Mesodermal cell (in vitro differentiated cells): ENCODE results near the gene SIGLEC1.

Experiments
- H3K27ac ChIP-seq: 2 replicates; pipeline ENCODE4 v1.7.0; 2013; ENCODE audit warnings: mild to moderate bottlenecking, low read depth, low read length, moderate library complexity; ENCODE audit not compliant: severe bottlenecking
- H3K36me3 ChIP-seq: 2 replicates; pipeline ENCODE4 v1.7.1; 2013; ENCODE audit warnings: mild to moderate bottlenecking, low read length, moderate library complexity; ENCODE audit not compliant: control insufficient read depth, insufficient read depth
- H3K4me1 ChIP-seq: one replicate; pipeline ENCODE4 v1.7.1; 2013; ENCODE audit warnings: mild to moderate bottlenecking, low read length; ENCODE audit not compliant: insufficient read depth, control insufficient read depth, poor library complexity, severe bottlenecking
- H3K4me3 ChIP-seq: 2 replicates; pipeline ENCODE4 v1.7.0; 2013; ENCODE audit warnings: low read length, control low read depth, mild to moderate bottlenecking; ENCODE audit not compliant: insufficient read depth, poor library complexity, severe bottlenecking; ENCODE audit errors: extremely low read depth
- H3K9me3 ChIP-seq: 2 replicates; pipeline ENCODE4 v1.7.1; 2013; ENCODE audit warnings: mild to moderate bottlenecking, low read length, moderate library complexity; ENCODE audit not compliant: control insufficient read depth
- WGBS, 2 experiments: methylation state at CpG; one replicate each; pipeline ENCODE4 v1.1.5; 2013; ENCODE audit warnings: missing lambda C conversion rate in 2 of 2; ENCODE audit not compliant: insufficient coverage in 2 of 2; 5-methylcytosine and 5-hydroxymethylcytosine counted together

SIGLEC1 gene

DNA sequence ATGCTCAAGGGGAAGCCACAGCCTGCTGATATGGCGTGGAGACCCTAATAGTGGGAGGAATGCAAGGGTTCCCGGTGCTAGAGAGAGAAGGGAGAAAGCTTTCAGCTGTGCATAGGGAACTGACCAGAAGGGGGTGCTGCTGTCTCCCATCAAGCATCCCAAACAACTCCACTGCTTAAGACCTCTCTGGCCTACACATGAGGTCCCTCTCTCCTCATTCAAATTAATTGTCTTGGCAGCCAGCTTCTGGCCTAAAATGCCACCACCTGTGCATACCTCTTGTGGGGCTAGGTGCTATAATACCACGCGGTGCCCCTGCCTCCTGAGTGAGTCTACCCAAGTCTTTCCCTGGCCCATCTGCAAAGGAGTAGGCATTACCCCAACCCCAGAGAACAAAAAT lies 40.7 kb upstream of the SIGLEC1 start:
- H3K4me3 ChIP-seq: no peak overlapping the region
- peaks cover 12% of the 10 kb centered on the region for H3K36me3 ChIP-seq
- WGBS, 2 experiments: 33 to 48% methylated on average over 3 of the region's 4 CpGs
- H3K27ac ChIP-seq: no peak overlapping the region
- no peaks in the 10 kb centered on the region for H3K9me3 ChIP-seq
- peaks cover 6% of the 10 kb centered on the region for H3K4me1 ChIP-seq

DNA sequence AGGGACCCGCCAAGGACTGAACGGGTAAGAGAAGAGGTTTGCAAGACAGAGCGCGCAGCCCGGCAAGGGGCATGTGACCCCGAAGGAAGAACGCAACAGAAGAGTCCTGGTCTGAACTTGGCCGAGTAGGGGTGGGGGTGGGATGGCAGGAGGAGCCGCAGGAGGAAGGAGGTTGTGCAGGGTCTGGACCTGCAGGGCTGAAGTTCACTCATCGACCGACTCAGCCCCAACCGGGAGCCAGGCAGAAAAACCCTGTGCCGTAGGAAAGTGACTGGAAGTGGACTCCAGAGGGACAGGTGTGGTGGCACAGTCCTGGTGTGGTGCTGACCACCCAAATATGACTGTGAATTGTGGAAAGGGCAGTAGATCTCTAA lies 40.0 kb upstream of the SIGLEC1 start:
- 41 to 53% methylated on average over 13 of the region's 13 CpGs for WGBS, 2 experiments
- no peak overlapping the region for H3K27ac ChIP-seq
- peaks cover 6% of the 10 kb centered on the region for H3K4me1 ChIP-seq
- peaks cover 5% of the 10 kb centered on the region for H3K36me3 ChIP-seq
- peak overlapping the region; percentile 26 for H3K4me3 ChIP-seq
- H3K9me3 ChIP-seq: no peaks in the 10 kb centered on the region

DNA sequence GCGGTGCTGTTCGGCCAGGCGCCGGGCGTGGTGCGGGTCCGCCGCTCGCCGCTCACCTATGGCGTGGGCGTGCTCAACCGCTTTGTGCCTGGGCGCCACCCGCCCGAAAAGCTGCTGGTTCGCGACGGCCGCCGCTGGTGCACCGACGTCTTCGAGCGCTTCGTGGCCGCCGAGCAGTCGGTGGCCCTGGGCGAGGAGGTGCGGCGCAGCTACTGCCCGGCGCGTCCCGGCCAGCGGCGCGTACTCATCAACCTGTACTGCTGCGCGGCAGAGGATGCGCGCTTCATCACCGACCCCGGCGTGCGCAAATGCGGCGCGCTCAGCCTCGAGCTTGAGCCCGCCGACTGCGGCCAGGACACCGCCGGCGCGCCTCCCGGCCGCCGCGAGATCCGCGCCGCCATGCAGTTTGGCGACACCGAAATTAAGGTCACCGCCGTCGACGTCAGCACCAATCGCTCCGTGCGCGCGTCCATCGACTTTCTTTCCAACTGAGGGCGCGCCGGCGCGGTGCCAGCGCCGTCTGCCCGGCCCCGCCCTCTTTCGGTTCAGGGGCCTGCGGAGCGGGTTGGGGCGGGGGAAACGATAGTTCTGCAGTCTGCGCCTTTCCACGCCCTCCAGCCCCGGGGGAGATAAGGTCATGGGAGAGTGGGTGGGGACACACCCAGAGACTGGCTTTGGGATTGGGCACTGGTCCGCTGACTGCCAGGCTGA lies 39.4 kb upstream of the SIGLEC1 start:
- WGBS, 2 experiments: 5 to 6% methylated on average over 83 to 86 of the region's 95 CpGs
- H3K9me3 ChIP-seq: no peaks in the 10 kb centered on the region
- H3K27ac ChIP-seq: no peak overlapping the region
- H3K4me1 ChIP-seq: peaks cover 6% of the 10 kb centered on the region
- H3K36me3 ChIP-seq: peaks cover 4% of the 10 kb centered on the region
- peak overlapping the region; percentile 26 for H3K4me3 ChIP-seq

DNA sequence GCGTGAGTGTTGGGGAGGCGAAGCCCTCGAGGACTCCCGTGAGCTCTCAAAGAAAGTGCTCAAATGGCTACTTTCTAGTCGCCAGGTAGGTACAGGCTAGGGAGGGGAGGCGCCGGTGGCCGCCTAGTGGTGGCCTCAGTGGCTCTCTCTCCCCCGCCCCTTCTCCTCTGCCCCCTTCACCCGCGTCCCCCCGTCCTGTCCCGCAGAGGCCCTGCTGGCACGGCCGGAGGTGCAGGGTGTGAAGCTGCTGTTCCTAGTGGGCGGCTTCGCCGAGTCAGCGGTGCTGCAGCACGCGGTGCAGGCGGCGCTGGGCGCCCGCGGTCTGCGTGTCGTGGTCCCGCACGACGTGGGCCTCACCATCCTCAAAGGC lies 38.9 kb upstream of the SIGLEC1 start:
- Histone ChIP-seq H3K4me1 (peaks cover 6% of the 10 kb centered on the region), H3K36me3 (peaks cover 2% of the 10 kb centered on the region), H3K9me3 (no peaks in the 10 kb centered on the region), H3K4me3 (no peak overlapping the region), H3K27ac (no peak overlapping the region)
- 34 to 40% methylated on average over 23 of the region's 31 CpGs for WGBS, 2 experiments

DNA sequence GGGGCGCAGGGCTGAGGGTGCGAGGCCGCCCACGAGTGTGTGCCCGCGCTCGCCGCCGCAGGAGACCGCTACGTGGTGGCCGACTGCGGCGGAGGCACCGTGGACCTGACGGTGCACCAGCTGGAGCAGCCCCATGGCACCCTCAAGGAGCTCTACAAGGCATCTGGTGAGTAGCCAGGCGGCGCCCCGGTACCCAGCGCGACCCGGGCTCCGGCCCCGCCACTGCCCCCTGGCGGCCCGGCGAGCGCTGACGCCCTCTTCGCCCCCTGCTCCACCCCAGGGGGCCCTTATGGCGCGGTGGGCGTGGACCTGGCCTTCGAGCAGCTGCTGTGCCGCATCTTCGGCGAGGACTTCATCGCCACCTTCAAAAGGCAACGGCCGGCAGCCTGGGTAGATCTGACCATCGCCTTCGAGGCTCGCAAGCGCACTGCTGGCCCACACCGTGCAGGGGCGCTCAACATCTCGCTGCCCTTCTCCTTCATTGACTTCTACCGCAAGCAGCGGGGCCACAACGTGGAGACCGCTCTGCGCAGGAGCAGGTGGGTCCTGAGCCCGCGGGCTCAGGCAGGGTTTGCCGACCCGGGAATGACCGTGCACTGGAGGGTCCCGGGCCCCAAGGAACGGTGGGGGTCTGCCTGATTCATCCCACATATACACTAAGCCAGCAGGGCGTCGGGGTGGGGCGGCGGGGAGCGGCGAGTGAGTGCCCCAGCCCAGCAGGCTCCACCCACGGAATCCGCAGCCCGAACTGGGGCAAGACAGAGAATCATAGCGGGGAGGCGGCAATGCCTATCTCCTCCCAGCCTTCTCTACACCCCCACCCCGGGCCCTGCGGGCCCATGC lies 37.5 kb upstream of the SIGLEC1 start:
- peak overlapping the region; percentile 2 for H3K4me3 ChIP-seq
- H3K36me3 ChIP-seq: no peaks in the 10 kb centered on the region
- peaks cover 6% of the 10 kb centered on the region for H3K4me1 ChIP-seq
- WGBS, 2 experiments: 19 to 22% methylated on average over 31 to 59 of the region's 72 CpGs
- H3K27ac ChIP-seq: no peak overlapping the region
- no peaks in the 10 kb centered on the region for H3K9me3 ChIP-seq

DNA sequence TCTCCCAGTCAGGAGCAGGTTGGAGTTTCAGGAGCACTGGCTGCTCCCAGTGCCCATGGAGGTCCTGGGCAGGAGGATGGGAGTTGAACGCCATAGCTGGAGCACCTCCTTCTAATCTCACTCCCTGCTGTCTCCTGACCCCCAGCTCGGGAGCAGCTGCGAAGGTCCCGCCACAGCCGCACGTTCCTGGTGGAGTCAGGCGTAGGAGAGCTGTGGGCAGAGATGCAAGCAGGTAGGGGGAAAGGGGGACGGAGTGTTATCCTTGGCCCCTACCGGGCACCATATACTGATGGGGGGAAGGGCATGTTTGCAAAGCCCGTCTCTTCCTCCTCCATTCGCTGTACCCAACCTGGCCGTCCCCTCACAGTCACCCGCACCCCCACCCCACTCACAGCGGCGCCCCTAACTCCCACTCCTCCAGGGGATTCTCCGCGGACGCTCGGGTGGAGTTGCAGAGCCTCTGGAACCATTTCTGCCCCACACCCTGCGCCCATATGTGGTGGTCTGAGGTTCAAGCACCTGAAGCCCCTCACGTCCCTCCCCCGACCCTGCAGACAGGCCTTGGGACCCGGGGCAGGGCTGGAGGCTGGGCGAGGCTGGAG lies 36.8 kb upstream of the SIGLEC1 start:
- 80 to 86% methylated on average over 3 to 18 of the region's 24 CpGs for WGBS, 2 experiments
- Histone ChIP-seq H3K27ac (no peak overlapping the region), H3K4me3 (no peak overlapping the region), H3K36me3 (no peaks in the 10 kb centered on the region), H3K9me3 (no peaks in the 10 kb centered on the region), H3K4me1 (peaks cover 6% of the 10 kb centered on the region)

DNA sequence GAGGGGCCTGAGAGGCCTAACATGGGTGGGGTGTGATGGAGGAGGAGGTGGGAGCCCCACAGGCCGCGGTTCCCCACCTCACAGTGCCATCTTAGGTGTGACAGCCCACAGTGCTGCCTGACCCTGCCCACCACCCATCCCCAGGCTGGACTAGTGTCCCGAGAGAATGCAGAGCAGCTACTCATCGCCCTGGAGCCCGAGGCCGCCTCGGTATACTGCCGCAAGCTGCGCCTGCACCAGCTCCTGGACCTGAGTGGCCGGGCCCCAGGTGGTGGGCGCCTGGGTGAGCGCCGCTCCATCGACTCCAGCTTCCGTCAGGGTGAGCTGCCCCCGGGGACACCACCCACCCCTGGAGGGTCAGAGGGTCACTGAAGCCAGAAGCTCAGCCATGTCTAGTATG lies 35.7 kb upstream of the SIGLEC1 start:
- no peaks in the 10 kb centered on the region for H3K9me3 ChIP-seq
- 94 to 98% methylated on average over 12 to 14 of the region's 16 CpGs for WGBS, 2 experiments
- no peak overlapping the region for H3K4me3 ChIP-seq
- H3K4me1 ChIP-seq: peaks cover 6% of the 10 kb centered on the region
- H3K27ac ChIP-seq: no peak overlapping the region
- H3K36me3 ChIP-seq: no peaks in the 10 kb centered on the region

DNA sequence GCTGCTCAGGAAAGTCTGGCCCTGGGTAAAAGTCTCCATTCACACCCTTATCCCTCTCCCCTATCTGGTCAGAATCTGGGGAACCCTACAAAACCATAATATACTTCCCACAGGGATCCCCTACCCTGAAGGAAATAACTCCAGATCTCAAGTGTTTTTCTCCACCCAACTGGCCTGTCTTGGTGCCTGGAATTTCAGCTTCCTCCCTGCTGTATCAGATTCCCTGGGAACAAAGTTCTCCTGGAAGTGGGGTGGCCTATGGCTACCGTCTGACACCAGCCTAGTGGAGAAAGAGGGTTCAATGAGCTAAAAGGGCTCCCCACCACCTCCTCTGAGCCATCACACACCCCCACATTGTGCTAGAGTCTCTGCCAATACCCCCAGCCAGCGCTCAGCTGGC lies 35.1 kb upstream of the SIGLEC1 start:
- no peak overlapping the region for H3K4me3 ChIP-seq
- no peak overlapping the region for H3K27ac ChIP-seq
- no peaks in the 10 kb centered on the region for H3K36me3 ChIP-seq
- WGBS, 2 experiments: 100% methylated on average over 1 of the region's 2 CpGs
- H3K9me3 ChIP-seq: no peaks in the 10 kb centered on the region
- peaks cover 6% of the 10 kb centered on the region for H3K4me1 ChIP-seq

DNA sequence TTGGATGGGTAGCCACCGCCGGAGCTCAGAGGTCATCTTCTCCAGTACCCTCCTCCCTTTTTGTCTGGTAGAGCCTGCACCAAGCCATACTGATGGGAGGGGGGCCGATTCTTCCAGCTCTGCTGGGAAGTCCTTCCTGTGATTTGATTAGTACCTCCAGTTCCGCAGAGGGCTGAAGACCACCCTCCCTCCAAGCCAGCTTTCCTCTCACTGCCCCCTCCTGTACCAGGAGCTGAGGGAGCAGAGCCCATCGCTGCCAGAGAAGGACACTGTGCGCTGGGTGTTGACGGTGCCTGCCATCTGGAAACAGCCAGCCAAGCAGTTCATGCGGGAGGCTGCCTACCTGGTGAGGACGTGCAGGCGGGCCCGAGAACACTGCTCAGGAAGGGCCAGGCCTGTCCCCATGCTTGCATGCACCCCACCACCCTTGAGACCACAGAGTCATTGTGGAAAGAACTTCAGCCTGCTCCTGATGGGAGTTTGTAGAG lies 33.3 kb upstream of the SIGLEC1 start:
- Histone ChIP-seq H3K4me3 (no peak overlapping the region), H3K36me3 (no peaks in the 10 kb centered on the region), H3K4me1 (peaks cover 6% of the 10 kb centered on the region), H3K27ac (no peak overlapping the region), H3K9me3 (no peaks in the 10 kb centered on the region)
- WGBS, 2 experiments: 84 to 90% methylated on average over 4 to 5 of the region's 11 CpGs

DNA sequence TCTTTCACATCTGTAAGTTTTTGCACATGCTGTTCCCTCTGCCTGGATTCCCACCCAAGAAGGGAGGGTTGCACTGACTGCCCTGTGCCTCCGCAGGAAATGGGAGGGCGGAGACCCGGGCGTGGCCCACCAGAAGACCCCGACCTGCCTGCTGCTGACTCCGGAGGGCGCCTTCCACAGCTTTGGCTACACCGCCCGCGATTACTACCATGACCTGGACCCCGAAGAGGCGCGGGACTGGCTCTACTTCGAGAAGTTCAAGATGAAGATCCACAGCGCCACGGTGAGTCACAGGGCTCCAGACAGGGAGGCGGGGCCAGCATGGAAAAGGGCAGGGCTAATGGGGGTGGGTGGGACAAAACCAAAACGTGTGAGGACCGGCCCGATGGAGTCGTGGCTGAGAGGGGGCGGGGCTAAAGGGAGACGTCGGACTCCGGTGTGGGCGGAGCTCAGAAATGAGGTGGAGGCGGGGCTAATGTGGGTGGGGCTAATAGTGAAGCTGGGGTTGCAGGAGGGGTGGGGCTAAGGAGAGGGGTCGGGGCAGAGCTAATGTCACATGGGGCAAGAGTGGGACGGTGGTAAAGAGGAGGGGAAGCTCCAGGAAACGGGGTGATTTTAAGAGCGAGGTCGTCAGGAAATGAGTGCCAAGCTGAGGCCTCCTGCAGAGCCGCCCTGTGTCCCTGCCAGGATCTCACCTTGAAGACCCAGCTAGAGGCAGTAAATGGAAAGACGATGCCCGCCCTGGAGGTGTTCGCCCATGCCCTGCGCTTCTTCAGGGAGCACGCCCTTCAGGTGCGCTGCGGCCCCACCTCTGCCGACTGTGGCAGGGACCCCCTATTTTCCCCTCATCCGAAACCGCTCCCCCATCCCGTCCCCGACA lies 32.6 kb upstream of the SIGLEC1 start:
- peaks cover 3% of the 10 kb centered on the region for H3K4me1 ChIP-seq
- WGBS, 2 experiments: 41 to 46% methylated on average over 31 to 38 of the region's 45 CpGs
- no peak overlapping the region for H3K4me3 ChIP-seq
- no peaks in the 10 kb centered on the region for H3K9me3 ChIP-seq
- no peaks in the 10 kb centered on the region for H3K36me3 ChIP-seq
- no peak overlapping the region for H3K27ac ChIP-seq
